HCT116 (cell line): Measurements from ENCODE around the gene DNASE2. TPM values are rescaled to one million over a fixed set of nuclear protein-coding genes. Genes with fewer than 3 reads are reported as not detected.

Experiments used
- ATAC-seq: fragments of 200-7000 bp; cut with Tn5 transposase; 2 replicates; pipeline ENCODE4 v1.9.1; 2020; ENCODE audit warnings: mild to moderate bottlenecking, moderate library complexity
- BruUV-seq: library from RNA; stranded (reverse); fragments of 400-500 nt; replicated peaks from 2 replicates; lab custom pipeline; 2021; lab: Mats Ljungman, UMichigan
- CTCF ChIA-PET: fragments of 300-600 bp; sonication (Branson Sonifier 250); formaldehyde crosslinking; loops from one replicate; lab custom pipeline; 2021; ENCODE audit warnings: antibody characterized with exemption; lab: Charles Lee
- POLR2A ChIA-PET: fragments of 300-600, 350-600 bp; sonication (Branson Sonifier 250); formaldehyde crosslinking; loops from one replicate; lab custom pipeline; 2021; ENCODE audit warnings: antibody characterized with exemption; lab: Charles Lee
- RAD21 ChIA-PET, 2 experiments: fragments of 300-600 bp; sonication (Branson Sonifier 250); formaldehyde crosslinking; loops; one replicate each; lab custom pipeline; 2023; ENCODE audit warnings: low total read pairs in 2 of 2; ENCODE audit not compliant: uncharacterized antibody in 2 of 2, unreplicated experiment in 2 of 2, low non-redundant PET in 1 of 2; lab: Charles Lee
- DNase-seq: peaks from one replicate; pipeline ENCODE4 v3.0.0-alpha.2; 2010; ENCODE audit warnings: low read depth, low spot score
- H2AFZ ChIP-seq: fragments of 200-600 bp; shearing (Covaris generic), sonication (generic); 2 replicates; pipeline ENCODE4 v1.6.1; 2017; ENCODE audit warnings: low read depth, mixed run types, mixed read lengths, antibody characterized with exemption, low read length; ENCODE audit not compliant: poor library complexity, severe bottlenecking
- H3K27ac ChIP-seq: 2 replicates; pipeline ENCODE4 v1.5.1; 2012; ENCODE audit warnings: low read depth, low read length
- H3K27me3 ChIP-seq: fragments of 200-600 bp; sonication (generic); 2 replicates; pipeline ENCODE4 v1.6.1; 2016; ENCODE audit warnings: mixed run types, low read length, mixed read lengths; ENCODE audit not compliant: insufficient read depth
- H3K36me3 ChIP-seq, 2 experiments: fragments of 200-500 bp in 1 of 2; fragments of 200-600 bp in 1 of 2; sonication (Bioruptor generic) in 1 of 2; sonication (generic) in 1 of 2; 2 replicates each; pipeline versions ENCODE4 v1.5.1 to v1.6.1; 2014 to 2016; ENCODE audit warnings: low read length in 2 of 2, inconsistent platforms in 1 of 2, mixed read lengths in 1 of 2, mixed run types in 1 of 2; ENCODE audit not compliant: insufficient read depth in 2 of 2, control insufficient read depth in 1 of 2
- H3K4me1 ChIP-seq, 2 experiments: fragments of 200-600 bp in 1 of 2; sonication (generic) in 1 of 2; 2 replicates each; pipeline versions ENCODE4 v1.5.1 to v1.6.1; 2012 to 2017; ENCODE audit warnings: low read length in 2 of 2, inconsistent platforms in 1 of 2, mild to moderate bottlenecking in 1 of 2, mixed read lengths in 1 of 2, mixed run types in 1 of 2, moderate library complexity in 1 of 2; ENCODE audit not compliant: insufficient read depth in 2 of 2, control insufficient read depth in 1 of 2
- H3K4me2 ChIP-seq: fragments of 200-600 bp; sonication (generic); 2 replicates; pipeline ENCODE4 v1.6.1; 2017; ENCODE audit warnings: mixed run types, low read length, mixed read lengths
- H3K4me3 ChIP-seq, 2 experiments: fragments of 200-600 bp in 1 of 2; sonication (generic) in 1 of 2; replicated peaks in 1 of 2; 2 replicates each; pipeline ENCODE4 v1.5.1; 2011 to 2016; ENCODE audit warnings: low read length in 2 of 2, control low read depth in 1 of 2, low read depth in 1 of 2, mild to moderate bottlenecking in 1 of 2, mixed read lengths in 1 of 2, mixed run types in 1 of 2
- H3K79me2 ChIP-seq: fragments of 200-600 bp; sonication (generic); 2 replicates; pipeline ENCODE4 v1.6.1; 2017; ENCODE audit warnings: mild to moderate bottlenecking, mixed run types, low read length, moderate library complexity, mixed read lengths; ENCODE audit not compliant: insufficient read depth
- H3K9ac ChIP-seq: fragments of 200-600 bp; sonication (generic); 2 replicates; pipeline ENCODE4 v1.6.1; 2016; ENCODE audit warnings: low read length, mixed read lengths
- H3K9me2 ChIP-seq: fragments of 200-600 bp; sonication (generic), shearing (Covaris generic); 2 replicates; pipeline ENCODE4 v1.6.1; 2017; ENCODE audit warnings: mixed run types, mild to moderate bottlenecking, moderate library complexity; ENCODE audit not compliant: insufficient read depth
- H3K9me3 ChIP-seq, 2 experiments: fragments of 200-500 bp in 1 of 2; fragments of 200-600 bp in 1 of 2; sonication (Bioruptor generic) in 1 of 2; sonication (generic) in 1 of 2; 2 replicates each; pipeline ENCODE4 v1.6.1; 2014 to 2017; ENCODE audit warnings: low read length in 2 of 2, mixed read lengths in 2 of 2, inconsistent platforms in 1 of 2, low read depth in 1 of 2, mild to moderate bottlenecking in 1 of 2, mixed run types in 1 of 2, moderate library complexity in 1 of 2; ENCODE audit not compliant: control insufficient read depth in 1 of 2, insufficient read depth in 1 of 2
- H4K20me1 ChIP-seq: fragments of 200-600 bp; sonication (generic), shearing (Covaris generic); 2 replicates; pipeline ENCODE4 v1.6.1; 2017; ENCODE audit warnings: mixed run types, mild to moderate bottlenecking, moderate library complexity; ENCODE audit not compliant: insufficient read depth
- FOSL1 ChIP-seq: IDR thresholded peaks from 2 replicates; pipeline ENCODE4 v1.6.1; 2012; ENCODE audit warnings: low read depth
- POLR2AphosphoS5 ChIP-seq: IDR thresholded peaks from 2 replicates; pipeline ENCODE4 v1.6.1; 2011; ENCODE audit warnings: mild to moderate bottlenecking, low read depth, low read length, moderate library complexity
- RAD21 ChIP-seq: IDR thresholded peaks from 2 replicates; pipeline ENCODE4 v1.6.1; 2012; ENCODE audit warnings: low read depth, mild to moderate bottlenecking
- SIN3A ChIP-seq: IDR thresholded peaks from 2 replicates; pipeline ENCODE4 v1.6.1; 2012; ENCODE audit warnings: low read depth
- intact Hi-C: fragments of 100-400 bp; cut with micrococcal nuclease; formaldehyde crosslinking; loops from 2 replicates; pipeline ENCODE4 v1.10.0; 2022
- total RNA-seq: library from RNA; stranded (reverse); gene quantifications from one replicate; pipeline ENCODE4 v1.2.1, GENCODE V29; 2021; ENCODE audit not compliant: unreplicated experiment
- TF ChIP-seq, protein P1 (sequence below): IDR thresholded peaks from 2 replicates; pipeline ENCODE4 v1.6.1; 2012; ENCODE audit warnings: low read depth
- TF ChIP-seq, protein P2 (sequence below): IDR thresholded peaks from 2 replicates; pipeline ENCODE4 v1.6.1; 2011; ENCODE audit warnings: mild to moderate bottlenecking, low read length, moderate library complexity; ENCODE audit not compliant: insufficient replicate concordance; ENCODE audit errors: extremely low read depth

Gene DNASE2
- total RNA-seq, 1 experiment from 2014 or later: 36.6 TPM

DNA sequence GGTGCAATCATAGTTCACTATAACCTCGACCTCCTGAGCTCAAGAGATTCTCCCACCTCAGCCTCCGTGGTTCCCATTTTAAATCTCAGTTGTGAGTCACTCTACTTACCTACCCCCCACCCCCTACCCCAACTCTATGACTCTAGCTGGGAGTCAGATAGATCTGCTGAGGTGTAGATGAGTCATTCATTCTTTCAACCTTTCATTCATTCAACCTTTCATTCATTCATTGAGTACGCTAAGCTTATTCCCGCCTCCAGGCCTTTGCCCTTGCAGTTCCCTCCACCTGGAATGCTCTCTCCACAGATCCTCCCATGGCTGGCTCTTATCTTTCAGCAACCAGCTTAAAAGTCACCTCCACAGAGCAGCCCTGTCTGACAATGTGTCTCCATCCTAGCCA is 44.0 kb downstream of the DNASE2 start (continued):
- TF ChIP-seq, protein P1, sequence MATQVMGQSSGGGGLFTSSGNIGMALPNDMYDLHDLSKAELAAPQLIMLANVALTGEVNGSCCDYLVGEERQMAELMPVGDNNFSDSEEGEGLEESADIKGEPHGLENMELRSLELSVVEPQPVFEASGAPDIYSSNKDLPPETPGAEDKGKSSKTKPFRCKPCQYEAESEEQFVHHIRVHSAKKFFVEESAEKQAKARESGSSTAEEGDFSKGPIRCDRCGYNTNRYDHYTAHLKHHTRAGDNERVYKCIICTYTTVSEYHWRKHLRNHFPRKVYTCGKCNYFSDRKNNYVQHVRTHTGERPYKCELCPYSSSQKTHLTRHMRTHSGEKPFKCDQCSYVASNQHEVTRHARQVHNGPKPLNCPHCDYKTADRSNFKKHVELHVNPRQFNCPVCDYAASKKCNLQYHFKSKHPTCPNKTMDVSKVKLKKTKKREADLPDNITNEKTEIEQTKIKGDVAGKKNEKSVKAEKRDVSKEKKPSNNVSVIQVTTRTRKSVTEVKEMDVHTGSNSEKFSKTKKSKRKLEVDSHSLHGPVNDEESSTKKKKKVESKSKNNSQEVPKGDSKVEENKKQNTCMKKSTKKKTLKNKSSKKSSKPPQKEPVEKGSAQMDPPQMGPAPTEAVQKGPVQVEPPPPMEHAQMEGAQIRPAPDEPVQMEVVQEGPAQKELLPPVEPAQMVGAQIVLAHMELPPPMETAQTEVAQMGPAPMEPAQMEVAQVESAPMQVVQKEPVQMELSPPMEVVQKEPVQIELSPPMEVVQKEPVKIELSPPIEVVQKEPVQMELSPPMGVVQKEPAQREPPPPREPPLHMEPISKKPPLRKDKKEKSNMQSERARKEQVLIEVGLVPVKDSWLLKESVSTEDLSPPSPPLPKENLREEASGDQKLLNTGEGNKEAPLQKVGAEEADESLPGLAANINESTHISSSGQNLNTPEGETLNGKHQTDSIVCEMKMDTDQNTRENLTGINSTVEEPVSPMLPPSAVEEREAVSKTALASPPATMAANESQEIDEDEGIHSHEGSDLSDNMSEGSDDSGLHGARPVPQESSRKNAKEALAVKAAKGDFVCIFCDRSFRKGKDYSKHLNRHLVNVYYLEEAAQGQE: no peak

DNA sequence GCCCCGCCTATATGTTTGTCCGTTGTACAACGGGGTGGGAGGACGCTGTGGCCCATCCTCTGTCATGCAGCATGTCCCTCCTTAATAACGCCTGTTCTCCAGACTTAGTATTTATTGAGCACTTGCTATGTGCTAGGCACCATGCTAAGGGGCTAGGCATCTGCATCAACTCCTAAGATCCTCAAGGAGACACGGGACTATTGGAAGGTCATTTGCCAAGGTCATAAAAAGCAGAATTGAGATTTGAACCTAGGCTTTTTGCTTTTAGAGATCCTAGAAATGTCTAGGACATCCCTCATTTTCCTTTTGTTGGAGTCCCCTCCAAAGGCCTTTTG is 44.8 kb downstream of the DNASE2 start:
- no peaks in the 10 kb centered on the region for H3K36me3 ChIP-seq
- ATAC-seq (no peak), DNase-seq (no peak)
- H3K4me1 ChIP-seq: peaks cover 46 to 78% of the 10 kb centered on the region in 2 experiments
- H3K9me3 ChIP-seq: no peaks in the 10 kb centered on the region
- TF ChIP-seq RAD21: no peak
- TF ChIP-seq POLR2AphosphoS5: no peak
- TF ChIP-seq, protein P2, sequence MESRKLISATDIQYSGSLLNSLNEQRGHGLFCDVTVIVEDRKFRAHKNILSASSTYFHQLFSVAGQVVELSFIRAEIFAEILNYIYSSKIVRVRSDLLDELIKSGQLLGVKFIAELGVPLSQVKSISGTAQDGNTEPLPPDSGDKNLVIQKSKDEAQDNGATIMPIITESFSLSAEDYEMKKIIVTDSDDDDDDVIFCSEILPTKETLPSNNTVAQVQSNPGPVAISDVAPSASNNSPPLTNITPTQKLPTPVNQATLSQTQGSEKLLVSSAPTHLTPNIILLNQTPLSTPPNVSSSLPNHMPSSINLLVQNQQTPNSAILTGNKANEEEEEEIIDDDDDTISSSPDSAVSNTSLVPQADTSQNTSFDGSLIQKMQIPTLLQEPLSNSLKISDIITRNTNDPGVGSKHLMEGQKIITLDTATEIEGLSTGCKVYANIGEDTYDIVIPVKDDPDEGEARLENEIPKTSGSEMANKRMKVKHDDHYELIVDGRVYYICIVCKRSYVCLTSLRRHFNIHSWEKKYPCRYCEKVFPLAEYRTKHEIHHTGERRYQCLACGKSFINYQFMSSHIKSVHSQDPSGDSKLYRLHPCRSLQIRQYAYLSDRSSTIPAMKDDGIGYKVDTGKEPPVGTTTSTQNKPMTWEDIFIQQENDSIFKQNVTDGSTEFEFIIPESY: no peak
- TF ChIP-seq SIN3A: peak; percentile 24; the same call in 1 of the 2 replicates
- no peak for TF ChIP-seq FOSL1
- no peak overlapping the region for H2AFZ ChIP-seq
- peak overlapping the region; percentile 93 for H3K4me2 ChIP-seq
- no TSS peak for BruUV-seq
- CTCF ChIA-PET: interaction anchor here (0.8 to 2.6 kb wide), 8 partner anchors 10 to 141 kb away, joined by 3 to 12 read pairs (median 4); partner anchors contain the start of gene GET3
- H3K9me2 ChIP-seq: no peaks in the 10 kb centered on the region
- peak overlapping the region; percentile 65 to 69 for H3K4me3 ChIP-seq
- H3K79me2 ChIP-seq: peaks cover 21% of the 10 kb centered on the region; the same call in 1 of the 2 replicates
- H4K20me1 ChIP-seq: no peaks in the 10 kb centered on the region
- RAD21 ChIA-PET: no interaction called here
- intact Hi-C loops: loop anchor here (5.0 kb wide), 2 partner anchors 34 to 119 kb away; partner anchors contain the start of genes PRDX2 and THSD8
- POLR2A ChIA-PET: interaction anchor here (3.0 kb wide), 1 partner anchor 44 kb away, joined by 14 read pairs; the partner anchor contains the start of gene JUNB
- H3K9ac ChIP-seq: peak overlapping the region; percentile 73; the same call in 1 of the 2 replicates
- H3K27ac ChIP-seq: peak overlapping the region; percentile 89
- H3K27me3 ChIP-seq: no peaks in the 10 kb centered on the region
